Gastroesophageal sphincter (tissue), 4 donors: ENCODE results near the gene SYNRG. TPM values are rescaled to one million over a fixed set of nuclear protein-coding genes. Genes with fewer than 3 reads are reported as not detected.

Experiments
- ATAC-seq: fragments of 150-250 bp; one replicate; pipeline ENCODE4 v1.9.1; 2016; ENCODE audit warnings: mild to moderate bottlenecking, moderate library complexity
- H3K27ac ChIP-seq, 4 donors: fragments of 200-600 bp; sonication (generic) in 3 of 4; 1 replicate in 3 of 4; 2 replicates in 1 of 4; pipeline ENCODE4 v1.5.1; 2016 to 2019
- H3K27me3 ChIP-seq: fragments of 200-600 bp; sonication (generic); one replicate; pipeline ENCODE4 v1.5.1; 2019
- H3K36me3 ChIP-seq, 2 donors: fragments of 200-600 bp; sonication (generic); one replicate each; pipeline ENCODE4 v1.5.1; 2019; ENCODE audit warnings: control low read depth in 1 of 2
- H3K4me1 ChIP-seq, 3 donors: fragments of 200-600 bp; sonication (generic); 1 replicate in 2 of 3; 2 replicates in 1 of 3; pipeline ENCODE4 v1.5.1; 2016 to 2019; ENCODE audit warnings: control low read depth in 2 of 3
- H3K4me3 ChIP-seq, 2 donors: fragments of 200-600 bp; sonication (generic); one replicate each; pipeline ENCODE4 v1.5.1; 2019; ENCODE audit warnings: mild to moderate bottlenecking in 1 of 2, moderate library complexity in 1 of 2
- H3K9me3 ChIP-seq, 3 donors: fragments of 200-600 bp; sonication (generic); one replicate each; pipeline ENCODE4 v1.5.1; 2017 to 2019; ENCODE audit warnings: control low read depth in 2 of 3
- CTCF ChIP-seq, 4 experiments: fragments of 200-600 bp in 2 of 4; fragments of 450-650 bp in 2 of 4; sonication (generic) in 1 of 4; IDR thresholded peaks; one replicate each; pipeline ENCODE4 v1.5.1; 2017 to 2019; ENCODE audit warnings: antibody characterized with exemption in 4 of 4, mild to moderate bottlenecking in 2 of 4, moderate library complexity in 2 of 4
- EP300 ChIP-seq: sonication (generic); formaldehyde crosslinking; IDR thresholded peaks from one replicate; pipeline ENCODE4 v1.6.1; 2017; ENCODE audit warnings: antibody characterized with exemption, mild to moderate bottlenecking
- POLR2A ChIP-seq, 2 donors: fragments of 450-650 bp; IDR thresholded peaks; one replicate each; pipeline ENCODE4 v1.6.1; 2017; ENCODE audit warnings: antibody characterized with exemption in 2 of 2, mild to moderate bottlenecking in 2 of 2, moderate library complexity in 1 of 2
- POLR2AphosphoS5 ChIP-seq: sonication (generic); formaldehyde crosslinking; IDR thresholded peaks from one replicate; pipeline ENCODE4 v1.6.1; 2017; ENCODE audit warnings: antibody characterized with exemption
- WGBS, 2 donors: methylation state at CpG; one replicate each; pipeline ENCODE4 v1.1.5; 2018; ENCODE audit warnings: low coverage in 1 of 2; 5-methylcytosine and 5-hydroxymethylcytosine counted together
- total RNA-seq, 4 donors: library from RNA; depleted of rRNA; stranded (reverse); fragments of >200 nt; gene quantifications; one replicate each; pipeline ENCODE4 v1.1.0, GENCODE V29; 2016

SYNRG gene
- total RNA-seq, 4 donors from 2014 or later: 11.9 to 29.9 (median 16.8) TPM

GRCh38 chr17:37604556-37604955 lies 4.7 kb downstream of the SYNRG start:
- Histone ChIP-seq H3K27ac (no peak overlapping the region), H3K9me3 (no peaks in the 10 kb centered on the region), H3K4me1 (peaks cover 0 to 44% (median 7%) of the 10 kb centered on the region in 3 donors), H3K36me3 (peaks cover 0 to 10% of the 10 kb centered on the region in 2 donors), H3K27me3 (no peaks in the 10 kb centered on the region), H3K4me3 (no peak overlapping the region)
- ATAC-seq: no peak
- 64 to 81% methylated on average over 5 to 6 of the region's 6 CpGs for WGBS, 2 donors
- TF ChIP-seq POLR2A (IDR thresholded peaks at IDR 0.05) (no peak), POLR2AphosphoS5 (no peak), CTCF (IDR thresholded peaks at IDR 0.05) (no peak), EP300 (no peak)

- no peak for ATAC-seq
Measured at GRCh38 chr17:37598145-37598544, 11.1 kb downstream of the SYNRG start.

GRCh38 chr17:37592291-37592690 lies 16.9 kb downstream of the SYNRG start:
- 68 to 96% methylated on average over 4 to 6 of the region's 6 CpGs for WGBS, 2 donors
- TF ChIP-seq POLR2A (IDR thresholded peaks at IDR 0.05): no peak
- TF ChIP-seq EP300: no peak
- TF ChIP-seq CTCF (IDR thresholded peaks at IDR 0.05): no peak
- no peak for TF ChIP-seq POLR2AphosphoS5
- no peak for ATAC-seq
- no peaks in the 10 kb centered on the region for H3K4me1 ChIP-seq
- no peaks in the 10 kb centered on the region for H3K27me3 ChIP-seq
- no peak overlapping the region for H3K27ac ChIP-seq
- peaks cover 0 to 52% of the 10 kb centered on the region in 2 donors for H3K36me3 ChIP-seq
- no peak overlapping the region for H3K4me3 ChIP-seq
- no peaks in the 10 kb centered on the region for H3K9me3 ChIP-seq

More at GRCh38 chr17:37598145-37598544, 11.1 kb downstream of the SYNRG start:
- H3K4me3 ChIP-seq: no peak overlapping the region
- WGBS, 2 donors: 94 to 100% methylated on average over 2 of the region's 2 CpGs
- no peaks in the 10 kb centered on the region for H3K9me3 ChIP-seq
- no peaks in the 10 kb centered on the region for H3K4me1 ChIP-seq
- H3K27ac ChIP-seq: no peak overlapping the region
- H3K36me3 ChIP-seq: peaks cover 0 to 68% of the 10 kb centered on the region in 2 donors
- no peak for TF ChIP-seq POLR2A (IDR thresholded peaks at IDR 0.05)
- TF ChIP-seq POLR2AphosphoS5: no peak
- no peaks in the 10 kb centered on the region for H3K27me3 ChIP-seq

- H3K9me3 ChIP-seq: no peaks in the 10 kb centered on the region
- no peaks in the 10 kb centered on the region for H3K27me3 ChIP-seq
- H3K36me3 ChIP-seq: peaks cover 0 to 75% of the 10 kb centered on the region in 2 donors
- H3K4me1 ChIP-seq: no peaks in the 10 kb centered on the region
- no peak overlapping the region for H3K27ac ChIP-seq
- H3K4me3 ChIP-seq: no peak overlapping the region
- no peak for ATAC-seq
- TF ChIP-seq POLR2AphosphoS5: no peak
- TF ChIP-seq CTCF (IDR thresholded peaks at IDR 0.05): no peak
- no peak for TF ChIP-seq POLR2A (IDR thresholded peaks at IDR 0.05)
- TF ChIP-seq EP300: no peak
- 86 to 92% methylated on average over 3 of the region's 3 CpGs for WGBS, 2 donors
Measured at GRCh38 chr17:37585066-37585465, 24.2 kb downstream of the SYNRG start.

- Histone ChIP-seq H3K36me3 (peaks cover 0 to 99% of the 10 kb centered on the region in 2 donors), H3K4me3 (no peak overlapping the region), H3K27me3 (no peaks in the 10 kb centered on the region), H3K4me1 (no peaks in the 10 kb centered on the region), H3K27ac (no peak overlapping the region), H3K9me3 (no peaks in the 10 kb centered on the region)
- TF ChIP-seq CTCF (IDR thresholded peaks at IDR 0.05) (no peak), POLR2A (IDR thresholded peaks at IDR 0.05) (no peak), POLR2AphosphoS5 (no peak), EP300 (no peak)
- ATAC-seq: no peak
- 85 to 91% methylated on average over 3 of the region's 3 CpGs for WGBS, 2 donors
Measured at GRCh38 chr17:37576281-37576680, 32.9 kb downstream of the SYNRG start.
